GM12878 (cell line): Measurements from ENCODE around the gene ATF2.

Source experiments
- CTCF ChIP-seq, 3 experiments: IDR thresholded peaks in 2 of 3; conservative IDR thresholded peaks in 1 of 3; 2 replicates each; pipeline ENCODE4 v1.5.1; 2011; ENCODE audit warnings: low read depth in 3 of 3, low read length in 3 of 3, mild to moderate bottlenecking in 3 of 3, control low read depth in 2 of 3, moderate library complexity in 2 of 3, inconsistent platforms in 1 of 3, mixed read lengths in 1 of 3; ENCODE audit not compliant: control insufficient read depth in 2 of 3, insufficient read depth in 1 of 3; ENCODE audit errors: extremely low read depth in 1 of 3
- EZH2 ChIP-seq: IDR thresholded peaks from 2 replicates; pipeline ENCODE4 v1.6.1; 2012; ENCODE audit warnings: low read depth, mild to moderate bottlenecking, control low read depth, inconsistent platforms, low read length, borderline replicate concordance; ENCODE audit not compliant: control insufficient read depth
- HDAC2 ChIP-seq: fragments of 200-600 bp; sonication (generic); IDR thresholded peaks from 2 replicates; pipeline ENCODE4 v1.6.1; 2017
- PAX5 ChIP-seq: IDR thresholded peaks from 2 replicates; pipeline ENCODE4 v1.6.1; 2011; ENCODE audit warnings: low read depth, low read length, borderline replicate concordance
- PAX8 ChIP-seq: fragments of 450-650 bp; IDR thresholded peaks from 2 replicates; pipeline ENCODE4 v1.6.1; 2017; ENCODE audit warnings: mild to moderate bottlenecking, moderate library complexity
- PBX3 ChIP-seq: IDR thresholded peaks from 2 replicates; pipeline ENCODE4 v1.6.1; 2011; ENCODE audit warnings: mild to moderate bottlenecking, low read depth, low read length, moderate library complexity; ENCODE audit not compliant: insufficient replicate concordance
- POLR2A ChIP-seq: IDR thresholded peaks from 2 replicates; pipeline ENCODE4 v1.6.1; 2011; ENCODE audit warnings: low read depth, mild to moderate bottlenecking, low read length
- RB1 ChIP-seq: fragments of 450-650 bp; formaldehyde crosslinking; IDR thresholded peaks from 2 replicates; pipeline ENCODE4 v1.6.1; 2017; ENCODE audit warnings: mild to moderate bottlenecking, borderline replicate concordance
- ZNF274 ChIP-seq: IDR thresholded peaks from one replicate; pipeline ENCODE4 v1.8.0; 2011; ENCODE audit not compliant: insufficient read length, insufficient read depth
- ZSCAN29 ChIP-seq: fragments of 450-650 bp; IDR thresholded peaks from 2 replicates; pipeline ENCODE4 v1.6.1; 2017; ENCODE audit warnings: mild to moderate bottlenecking, moderate library complexity
- ZZZ3 ChIP-seq: IDR thresholded peaks from 2 replicates; pipeline ENCODE4 v1.6.1; 2011; ENCODE audit warnings: low read depth; ENCODE audit not compliant: control insufficient read depth, insufficient read length
- TF ChIP-seq, protein P1 (sequence below): fragments of 450-650 bp; IDR thresholded peaks from 2 replicates; pipeline ENCODE4 v1.6.1; 2016; ENCODE audit warnings: mild to moderate bottlenecking, moderate library complexity, borderline replicate concordance

DNA sequence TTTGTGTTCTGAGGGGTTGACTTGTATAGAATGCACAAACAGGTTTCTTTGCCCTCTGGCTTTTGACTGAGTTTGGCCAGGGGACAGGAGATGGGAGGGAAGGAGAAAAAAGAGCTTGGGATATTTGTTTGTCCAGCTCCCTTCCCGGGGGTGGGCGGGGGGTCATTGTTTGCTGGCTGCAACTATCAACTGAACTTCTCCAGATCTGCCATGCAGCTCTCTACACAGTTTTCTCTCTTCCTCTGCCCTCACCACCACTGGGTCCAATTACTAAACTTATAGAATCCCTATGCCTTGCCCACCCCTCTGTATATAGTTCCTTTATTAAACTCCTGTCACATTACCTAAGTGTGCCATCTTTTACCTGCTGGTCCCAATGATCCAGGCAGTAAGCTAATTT lies 130.1 kb downstream of the ATF2 start:
- TF ChIP-seq HDAC2 (no peak), CTCF (IDR thresholded peaks at IDR 0.05 in 2 of 3, conservative IDR thresholded peaks at IDR 0.05 in 1 of 3; ENCODE audit: control insufficient read depth in 2 of 3, extremely low read depth in 1 of 3, insufficient read depth in 1 of 3, low read depth in 3 of 3, low read length in 3 of 3) (no peak), ZZZ3 (no peak), POLR2A (no peak), PAX8 (no peak), PBX3 (no peak), EZH2 (no peak), ZSCAN29 (no peak), RB1 (no peak), ZNF274 (no peak), PAX5 (no peak)
- TF ChIP-seq, protein P1, sequence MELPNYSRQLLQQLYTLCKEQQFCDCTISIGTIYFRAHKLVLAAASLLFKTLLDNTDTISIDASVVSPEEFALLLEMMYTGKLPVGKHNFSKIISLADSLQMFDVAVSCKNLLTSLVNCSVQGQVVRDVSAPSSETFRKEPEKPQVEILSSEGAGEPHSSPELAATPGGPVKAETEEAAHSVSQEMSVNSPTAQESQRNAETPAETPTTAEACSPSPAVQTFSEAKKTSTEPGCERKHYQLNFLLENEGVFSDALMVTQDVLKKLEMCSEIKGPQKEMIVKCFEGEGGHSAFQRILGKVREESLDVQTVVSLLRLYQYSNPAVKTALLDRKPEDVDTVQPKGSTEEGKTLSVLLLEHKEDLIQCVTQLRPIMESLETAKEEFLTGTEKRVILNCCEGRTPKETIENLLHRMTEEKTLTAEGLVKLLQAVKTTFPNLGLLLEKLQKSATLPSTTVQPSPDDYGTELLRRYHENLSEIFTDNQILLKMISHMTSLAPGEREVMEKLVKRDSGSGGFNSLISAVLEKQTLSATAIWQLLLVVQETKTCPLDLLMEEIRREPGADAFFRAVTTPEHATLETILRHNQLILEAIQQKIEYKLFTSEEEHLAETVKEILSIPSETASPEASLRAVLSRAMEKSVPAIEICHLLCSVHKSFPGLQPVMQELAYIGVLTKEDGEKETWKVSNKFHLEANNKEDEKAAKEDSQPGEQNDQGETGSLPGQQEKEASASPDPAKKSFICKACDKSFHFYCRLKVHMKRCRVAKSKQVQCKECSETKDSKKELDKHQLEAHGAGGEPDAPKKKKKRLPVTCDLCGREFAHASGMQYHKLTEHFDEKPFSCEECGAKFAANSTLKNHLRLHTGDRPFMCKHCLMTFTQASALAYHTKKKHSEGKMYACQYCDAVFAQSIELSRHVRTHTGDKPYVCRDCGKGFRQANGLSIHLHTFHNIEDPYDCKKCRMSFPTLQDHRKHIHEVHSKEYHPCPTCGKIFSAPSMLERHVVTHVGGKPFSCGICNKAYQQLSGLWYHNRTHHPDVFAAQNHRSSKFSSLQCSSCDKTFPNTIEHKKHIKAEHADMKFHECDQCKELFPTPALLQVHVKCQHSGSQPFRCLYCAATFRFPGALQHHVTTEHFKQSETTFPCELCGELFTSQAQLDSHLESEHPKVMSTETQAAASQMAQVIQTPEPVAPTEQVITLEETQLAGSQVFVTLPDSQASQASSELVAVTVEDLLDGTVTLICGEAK = no peak
